ENCODE measurements around the gene PPT2.

DNA sequence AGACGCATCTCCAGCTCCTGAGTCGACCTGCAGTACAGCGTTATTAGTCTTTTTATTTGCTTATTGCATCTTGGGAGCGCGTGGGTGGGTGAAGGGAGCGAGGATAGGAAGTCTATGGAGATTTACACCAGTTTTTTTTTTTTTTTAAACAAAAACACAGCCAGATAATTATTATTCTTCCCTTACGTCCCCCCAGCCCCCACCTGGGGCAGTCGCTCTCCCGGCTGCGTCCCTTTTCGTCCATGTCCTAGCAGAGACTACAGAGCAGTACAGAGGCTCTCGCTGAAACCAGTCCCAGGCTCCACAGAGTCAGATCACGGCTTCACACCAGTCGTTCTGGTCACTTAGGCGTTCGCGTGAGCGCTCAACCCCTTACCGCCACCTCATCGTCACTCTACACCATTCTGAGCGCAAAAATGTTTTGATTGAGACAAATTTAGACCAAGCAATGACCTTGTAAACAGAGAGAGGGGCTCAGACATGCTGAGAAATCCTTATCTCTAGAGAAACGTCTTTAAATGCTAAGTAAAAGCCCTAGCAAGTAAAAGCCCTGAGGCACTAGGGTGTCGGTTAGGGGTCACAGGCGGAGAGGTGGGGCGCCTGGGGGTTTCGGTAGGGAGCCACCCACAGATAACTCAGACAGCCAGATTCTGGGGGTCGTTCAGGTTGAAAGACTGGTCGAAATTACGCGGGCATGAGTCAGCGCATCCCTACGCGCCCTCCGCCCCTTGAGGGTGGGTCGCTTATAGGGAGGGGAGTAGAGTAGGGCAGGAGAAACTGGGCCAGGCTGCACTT is 975 bp upstream of the PPT2 start:
- TF ChIP-seq POLR2AphosphoS5 (IDR thresholded peaks at IDR 0.05; ENCODE audit: low read depth, low read length) (no peak), POLR2A (IDR thresholded peaks at IDR 0.05; ENCODE audit: low read depth, low read length) (no peak), TAF1 (IDR thresholded peaks at IDR 0.05; ENCODE audit: borderline replicate concordance, low read depth, low read length) (no peak)

Data from GM12892 (cell line).